H1 (cell line): Measurements from ENCODE around the gene NAT10. TPM values are rescaled to one million over a fixed set of nuclear protein-coding genes. Genes with fewer than 3 reads are reported as not detected.

Experiments
- EGR1 ChIP-seq: IDR thresholded peaks from 2 replicates; pipeline ENCODE4 v1.6.1; 2011; ENCODE audit warnings: low read depth, low read length, borderline replicate concordance
- MAFK ChIP-seq: IDR thresholded peaks from 2 replicates; pipeline ENCODE4 v1.6.1; 2012; ENCODE audit warnings: low read depth, mild to moderate bottlenecking, improper control_type of control experiment, low read length
- POLR2AphosphoS5 ChIP-seq: IDR thresholded peaks from 2 replicates; pipeline ENCODE4 v1.6.1; 2011; ENCODE audit warnings: low read depth, low read length
- RXRA ChIP-seq: IDR thresholded peaks from 2 replicates; pipeline ENCODE4 v1.6.1; 2011; ENCODE audit warnings: low read depth, mild to moderate bottlenecking, low read length, moderate library complexity; ENCODE audit not compliant: insufficient read depth
- TBP ChIP-seq: IDR thresholded peaks from 2 replicates; pipeline ENCODE4 v1.6.1; 2011; ENCODE audit warnings: low read depth, low read length, improper control_type of control experiment
- polyA plus RNA-seq, 7 experiments: library from polyadenylated mRNA; depleted of rRNA in 3 of 7; stranded (reverse) in 5 of 7; unstranded in 2 of 7; fragments of >200 nt in 5 of 7; fragments of 200-250 nt in 2 of 7; gene quantifications; 1 replicate in 5 of 7; 2 replicates in 1 of 7; 4 replicates in 1 of 7; pipeline versions ENCODE4 v1.2.1 to v1.2.3, GENCODE V29; 2011 to 2013; ENCODE audit warnings: missing spikeins in 2 of 7, mixed read lengths in 2 of 7
- total RNA-seq: library from RNA; stranded (reverse); fragmentation: NEBNext Ultra II Directional; extraction: Animal tissue kit (Norgen Biotek cat#: 25700); gene quantifications from 2 replicates; pipeline ENCODE4 v1.2.1, GENCODE V29; 2021

The NAT10 gene
- total and polyA plus RNA-seq, 2 of the 8 experiments (the other 6 are each of a cell fraction or from before 2014, with no cell fraction given): 66.3 to 89.6 TPM

DNA sequence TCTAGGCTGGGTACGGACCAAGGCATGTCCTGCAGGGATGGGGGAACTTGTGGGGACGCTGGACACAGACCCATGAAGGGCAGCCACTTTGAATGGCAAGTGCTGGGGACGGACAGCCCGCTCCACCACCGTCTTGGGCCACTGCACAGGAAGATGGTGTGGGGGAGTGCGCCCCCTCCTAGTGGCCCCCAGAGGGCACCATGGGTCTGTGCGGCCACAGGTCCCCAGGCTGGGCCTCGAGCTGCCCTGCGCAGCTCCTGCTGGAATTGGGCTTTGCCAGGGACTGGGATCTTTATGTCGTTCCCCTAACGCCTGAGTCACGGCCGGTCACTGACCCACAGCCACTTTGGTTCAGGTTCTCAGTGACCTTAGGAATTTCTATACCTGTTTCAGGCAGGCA, 44.4 kb downstream of the NAT10 start (continued):
- no peak for TF ChIP-seq TBP
- no peak for TF ChIP-seq RXRA
- TF ChIP-seq EGR1: no peak
- TF ChIP-seq MAFK: no peak
- TF ChIP-seq POLR2AphosphoS5: 0 out of 2 replicates have a peak, but pooled peaks have one; percentile 30
